B cell (primary cell): ENCODE data around the gene ARMC5. TPM values are rescaled to one million over a fixed set of nuclear protein-coding genes. Genes with fewer than 3 reads are reported as not detected.

Source experiments
- ATAC-seq: fragments of 200-7000 bp; cut with Tn5 transposase; one replicate; pipeline ENCODE4 v1.10.0; 2021; ENCODE audit warnings: low read depth, mild to moderate bottlenecking, moderate number of reproducible peaks, moderate library complexity
- CTCF ChIA-PET: fragments of 350-600 bp; sonication (Branson Sonifier 250); formaldehyde crosslinking; loops from one replicate; lab custom pipeline; 2021; ENCODE audit warnings: antibody characterized with exemption, inconsistent platforms; lab: Charles Lee
- POLR2A ChIA-PET: fragments of 350-600 bp; sonication (Branson Sonifier 250); formaldehyde crosslinking; loops from one replicate; lab custom pipeline; 2021; ENCODE audit warnings: antibody characterized with exemption; lab: Charles Lee
- DNase-seq: peaks from one replicate; pipeline ENCODE4 v3.0.0; 2013
- H2AFZ ChIP-seq: 2 replicates; pipeline ENCODE4 v1.6.1; 2012; ENCODE audit warnings: mild to moderate bottlenecking, low read depth, low read length; ENCODE audit not compliant: insufficient read depth, poor library complexity, severe bottlenecking
- H3K27ac ChIP-seq, 2 donors: 1 replicate in 1 of 2; 2 replicates in 1 of 2; pipeline ENCODE4 v1.5.1; 2012 to 2013; ENCODE audit warnings: low read length in 2 of 2, mild to moderate bottlenecking in 2 of 2, moderate library complexity in 1 of 2
- H3K27me3 ChIP-seq, 4 experiments: fragments of 200-600 bp in 1 of 4; sonication (generic) in 1 of 4; replicated peaks in 1 of 4; 1 replicate in 2 of 4; 2 replicates in 2 of 4; pipeline versions ENCODE4 v1.6.1 to v1.7.0; 2013 to 2016; ENCODE audit warnings: low read length in 3 of 4, mild to moderate bottlenecking in 2 of 4, mixed read lengths in 1 of 4, moderate library complexity in 1 of 4; ENCODE audit not compliant: insufficient read depth in 4 of 4, control insufficient read depth in 3 of 4; ENCODE audit errors: control extremely low read depth in 1 of 4
- H3K36me3 ChIP-seq, 2 experiments: replicated peaks in 1 of 2; 1 replicate in 1 of 2; 2 replicates in 1 of 2; pipeline versions ENCODE4 v1.6.1 to v1.7.1; 2013; ENCODE audit warnings: low read length in 1 of 2; ENCODE audit not compliant: insufficient read depth in 2 of 2, control insufficient read depth in 1 of 2; ENCODE audit errors: control extremely low read depth in 1 of 2, extremely low read depth in 1 of 2
- H3K4me1 ChIP-seq, 2 donors: fragments of 200-600 bp in 1 of 2; sonication (generic) in 1 of 2; 1 replicate in 1 of 2; 2 replicates in 1 of 2; pipeline versions ENCODE4 v1.5.1 to v1.6.1; 2013 to 2017; ENCODE audit warnings: low read length in 2 of 2; ENCODE audit not compliant: control insufficient read depth in 2 of 2, insufficient read depth in 2 of 2
- H3K4me2 ChIP-seq: replicated peaks from 2 replicates; pipeline ENCODE3; 2012; ENCODE audit warnings: mild to moderate bottlenecking, low read depth, low read length; ENCODE audit not compliant: poor library complexity, severe bottlenecking
- H3K4me3 ChIP-seq, 5 experiments: fragments of 200-600 bp in 1 of 5; sonication (generic) in 1 of 5; 1 replicate in 3 of 5; 2 replicates in 2 of 5; pipeline versions ENCODE4 v1.5.1 to v1.7.0; 2011 to 2016; ENCODE audit warnings: low read length in 4 of 5, mild to moderate bottlenecking in 4 of 5, low read depth in 2 of 5, control low read depth in 1 of 5, moderate library complexity in 1 of 5; ENCODE audit not compliant: insufficient read depth in 1 of 5; ENCODE audit errors: control extremely low read depth in 1 of 5, extremely low read depth in 1 of 5
- H3K79me2 ChIP-seq: fragments of 200-600 bp; sonication (generic); one replicate; pipeline ENCODE4 v1.6.0; 2016; ENCODE audit warnings: low read length; ENCODE audit not compliant: control insufficient read depth, insufficient read depth
- H3K9ac ChIP-seq: fragments of 200-600 bp; sonication (generic); 2 replicates; pipeline ENCODE4 v1.6.1; 2017; ENCODE audit warnings: mild to moderate bottlenecking, low read length, moderate library complexity
- H3K9me3 ChIP-seq, 3 donors: one replicate each; pipeline versions ENCODE4 v1.6.1 to v1.7.1; 2013; ENCODE audit warnings: low read length in 2 of 3; ENCODE audit not compliant: control insufficient read depth in 2 of 3, insufficient read depth in 1 of 3; ENCODE audit errors: control extremely low read depth in 1 of 3
- H4K20me1 ChIP-seq: 2 replicates; pipeline ENCODE4 v1.6.0; 2012; ENCODE audit warnings: mild to moderate bottlenecking, low read length; ENCODE audit not compliant: insufficient read depth, control insufficient read depth, poor library complexity, severe bottlenecking
- H3K27ac Mint-ChIP-seq: one replicate; pipeline ENCODE4 v1.8.0; 2021; ENCODE audit warnings: mixed read lengths
- H3K27me3 Mint-ChIP-seq: one replicate; pipeline ENCODE4 v1.8.0; 2021; ENCODE audit warnings: mixed read lengths
- H3K4me1 Mint-ChIP-seq: one replicate; pipeline ENCODE4 v1.8.0; 2021; ENCODE audit warnings: mixed read lengths
- H3K4me3 Mint-ChIP-seq: one replicate; pipeline ENCODE4 v1.8.0; 2021; ENCODE audit warnings: mixed read lengths
- H3K9me3 Mint-ChIP-seq: one replicate; pipeline ENCODE4 v1.8.0; 2022; ENCODE audit warnings: mixed read lengths; ENCODE audit not compliant: insufficient read depth
- CTCF ChIP-seq: fragments of 200-600 bp; IDR thresholded peaks from one replicate; pipeline ENCODE4 v1.8.0; 2022; ENCODE audit warnings: antibody characterized with exemption, mild to moderate bottlenecking
- EZH2 ChIP-seq: IDR thresholded peaks from 2 replicates; pipeline ENCODE4 v1.6.1; 2012; ENCODE audit warnings: borderline replicate concordance, low read depth, mild to moderate bottlenecking, moderate library complexity, low read length; ENCODE audit not compliant: insufficient read depth, poor library complexity, severe bottlenecking
- WGBS: methylation state at CpG from one replicate; pipeline ENCODE4 v1.1.5; 2013; ENCODE audit warnings: missing lambda C conversion rate; ENCODE audit not compliant: insufficient coverage; 5-methylcytosine and 5-hydroxymethylcytosine counted together
- intact Hi-C: fragments of 100-400 bp; cut with micrococcal nuclease; formaldehyde crosslinking; loops from one replicate; pipeline ENCODE4 v1.10.0; 2022
- polyA plus RNA-seq: library from polyadenylated mRNA; depleted of rRNA; stranded (reverse); fragments of >200 nt; gene quantifications from 2 replicates; pipeline ENCODE4 v1.2.3, GENCODE V29; 2012
- total RNA-seq, 2 donors: library from RNA; stranded (reverse); fragments of 120-200 nt in 1 of 2; gene quantifications; 1 replicate in 1 of 2; 2 replicates in 1 of 2; pipeline versions ENCODE4 v1.2.3 to v1.2.4, GENCODE V29; 2013 to 2022

The ARMC5 gene
- total and polyA plus RNA-seq, 2 donors (not counting 1 experiment from before 2014, with no cell fraction given): 11.7 to 15.4 TPM

DNA sequence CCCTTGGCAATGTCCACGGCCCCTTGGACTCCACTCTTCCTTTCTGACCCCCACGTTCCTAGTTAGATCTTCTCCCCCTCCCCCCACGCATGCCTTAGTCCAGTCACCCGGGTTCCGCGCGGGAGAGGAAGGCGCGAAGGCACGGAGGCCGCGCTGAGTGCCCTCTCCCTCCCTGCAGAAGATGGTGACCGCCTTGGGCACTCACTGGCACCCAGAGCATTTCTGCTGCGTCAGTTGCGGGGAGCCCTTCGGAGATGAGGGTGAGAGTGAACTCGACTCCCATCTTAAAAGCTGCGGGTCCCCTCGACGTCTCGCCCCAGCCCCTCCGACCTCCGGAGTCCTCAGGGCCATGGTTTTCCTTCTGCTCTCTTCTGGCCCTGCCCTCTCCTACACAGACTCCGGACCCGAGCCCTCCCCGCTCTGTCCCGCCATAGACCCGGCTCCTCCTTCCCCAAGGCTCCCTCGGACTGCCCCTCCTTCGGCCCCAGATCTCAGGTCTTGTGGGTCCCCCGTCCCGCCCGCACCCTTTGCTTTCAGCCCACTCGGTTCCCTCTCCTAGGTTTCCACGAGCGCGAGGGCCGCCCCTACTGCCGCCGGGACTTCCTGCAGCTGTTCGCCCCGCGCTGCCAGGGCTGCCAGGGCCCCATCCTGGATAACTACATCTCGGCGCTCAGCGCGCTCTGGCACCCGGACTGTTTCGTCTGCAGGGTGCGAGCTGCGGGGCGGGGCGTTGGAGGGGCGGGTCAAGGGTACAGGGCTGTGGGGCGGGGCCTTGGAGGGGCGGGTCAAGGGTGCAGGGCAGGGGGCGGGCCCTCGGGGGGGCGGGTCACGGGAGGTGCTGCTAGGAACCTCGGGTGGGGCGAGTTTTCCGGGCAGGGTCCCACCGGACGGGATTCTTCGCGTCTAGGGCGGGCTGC, 17.3 kb downstream of the ARMC5 start:
- Mint-ChIP-seq H3K27ac (peak overlapping the region; percentile 83), H3K4me3 (peak overlapping the region; percentile 90), H3K27me3 (peaks cover 8% of the 10 kb centered on the region), H3K4me1 (peaks cover 33% of the 10 kb centered on the region), H3K9me3 (no peaks in the 10 kb centered on the region)
- H3K4me3 ChIP-seq: peak overlapping the region in 4 of 5 experiments; percentile 57 to 65 (median 62)
- WGBS: 8% methylated on average over 54 of the region's 68 CpGs
- peaks cover 0 to 12% (median 0%) of the 10 kb centered on the region in 3 donors for H3K9me3 ChIP-seq
- DNase-seq (peak; percentile 81), ATAC-seq (peak; percentile 91)
- peak overlapping the region; percentile 87 for H2AFZ ChIP-seq
- H3K79me2 ChIP-seq: no peaks in the 10 kb centered on the region
- no peak overlapping the region for H3K27ac ChIP-seq
- H3K27me3 ChIP-seq: peaks cover 0 to 21% (median 8%) of the 10 kb centered on the region in 4 experiments
- no peaks in the 10 kb centered on the region for H3K36me3 ChIP-seq
- POLR2A ChIA-PET: interaction anchor here (1.5 to 1.6 kb wide), 2 partner anchors 12 to 17 kb away, joined by 6 to 8 read pairs; partner anchors contain the start of gene ARMC5
- intact Hi-C loops: loop anchor here (1.0 to 5.0 kb wide), 4 partner anchors 12 to 396 kb away; partner anchors contain the start of genes RUSF1 and ZNF267
- H4K20me1 ChIP-seq: no peaks in the 10 kb centered on the region
- CTCF ChIA-PET: interaction anchor here (0.6 to 1.4 kb wide), 2 partner anchors 9 to 11 kb away, joined by 3 to 6 read pairs; no protein-coding TSS in a partner anchor
- peaks cover 19 to 28% of the 10 kb centered on the region in 2 donors for H3K4me1 ChIP-seq
- peak overlapping the region; percentile 94 for H3K4me2 ChIP-seq
- peak overlapping the region; percentile 69 for H3K9ac ChIP-seq
- TF ChIP-seq CTCF: no peak
- TF ChIP-seq EZH2: no peak
